ENCODE results near the gene IGFBP2. TPM values are rescaled to one million over a fixed set of nuclear protein-coding genes. Genes with fewer than 3 reads are reported as not detected.

The IGFBP2 gene
- total and polyA plus RNA-seq, 2 of the 13 experiments (the other 11 are each of a cell fraction or from before 2014, with no cell fraction given): 2.0 to 5.8 TPM

- TF ChIP-seq AHDC1 (CRISPR knock-in tag; IDR thresholded peaks at IDR 0.05; ENCODE audit: borderline replicate concordance) (no peak), ZNF383 (CRISPR knock-in tag; IDR thresholded peaks at IDR 0.05; ENCODE audit: borderline replicate concordance) (no peak), ZBED4 (CRISPR knock-in tag; IDR thresholded peaks at IDR 0.05; ENCODE audit: borderline replicate concordance) (no peak), ZNF788 (CRISPR knock-in tag; IDR thresholded peaks at IDR 0.05; ENCODE audit: borderline replicate concordance) (no peak), ZNF33A (CRISPR knock-in tag; IDR thresholded peaks at IDR 0.05; ENCODE audit: borderline replicate concordance) (no peak), PBX2 (CRISPR knock-in tag; IDR thresholded peaks at IDR 0.05) (no peak), TP53 (CRISPR knock-in tag; conservative IDR thresholded peaks at IDR 0.05) (no peak), BORCS8-MEF2B (CRISPR knock-in tag; IDR thresholded peaks at IDR 0.05) (no peak), RARG (CRISPR knock-in tag; IDR thresholded peaks at IDR 0.05; ENCODE audit: low read depth) (no peak), FOXC1 (CRISPR knock-in tag; IDR thresholded peaks at IDR 0.05; ENCODE audit: borderline replicate concordance) (no peak), MTA3 (CRISPR knock-in tag; IDR thresholded peaks at IDR 0.05) (no peak), REXO4 (CRISPR knock-in tag; IDR thresholded peaks at IDR 0.05; ENCODE audit: borderline replicate concordance) (no peak)
Measured at GRCh38 chr2:216672466-216672865, 39.2 kb downstream of the IGFBP2 start (continued).
